Upper lobe of left lung (tissue), 6 donors: ENCODE results near the gene ATG5. TPM values are rescaled to one million over a fixed set of nuclear protein-coding genes. Genes with fewer than 3 reads are reported as not detected.

Experiments
- ATAC-seq, 2 donors: fragments of 200-7000 bp; cut with Tn5 transposase; one replicate each; pipeline ENCODE4 v1.9.1; 2022; ENCODE audit warnings: mild to moderate bottlenecking in 2 of 2, moderate library complexity in 2 of 2; ENCODE audit not compliant: low FRiP score in 2 of 2
- DNase-seq, 2 donors: peaks; one replicate each; pipeline ENCODE4 v3.0.0-alpha.2; 2019 to 2020
- H3K27ac ChIP-seq, 4 donors: fragments of 200-600 bp; sonication (generic); one replicate each; pipeline ENCODE4 v1.5.1; 2016 to 2019
- H3K27me3 ChIP-seq, 4 donors: fragments of 200-600 bp; sonication (generic); one replicate each; pipeline ENCODE4 v1.5.1; 2017 to 2019
- H3K36me3 ChIP-seq, 4 donors: fragments of 200-600 bp; sonication (generic); one replicate each; pipeline ENCODE4 v1.5.1; 2016 to 2019
- H3K4me1 ChIP-seq, 4 donors: fragments of 200-600 bp; sonication (generic); one replicate each; pipeline ENCODE4 v1.5.1; 2018 to 2019
- H3K4me3 ChIP-seq, 4 donors: fragments of 200-600 bp; sonication (generic); one replicate each; pipeline ENCODE4 v1.5.1; 2017 to 2019; ENCODE audit warnings: mild to moderate bottlenecking in 2 of 4, moderate library complexity in 1 of 4
- H3K9me3 ChIP-seq, 4 donors: fragments of 200-600 bp; sonication (generic); one replicate each; pipeline ENCODE4 v1.5.1; 2018 to 2019
- EP300 ChIP-seq, 4 donors: sonication (generic); formaldehyde crosslinking; IDR thresholded peaks; one replicate each; pipeline ENCODE4 v1.5.1; 2017; ENCODE audit warnings: antibody characterized with exemption in 4 of 4, control low read depth in 2 of 4
- POLR2A ChIP-seq, 4 donors: fragments of 450-650 bp; IDR thresholded peaks; one replicate each; pipeline ENCODE4 v1.5.1; 2016 to 2017; ENCODE audit warnings: antibody characterized with exemption in 4 of 4, mild to moderate bottlenecking in 2 of 4
- POLR2AphosphoS5 ChIP-seq, 2 donors: sonication (generic); formaldehyde crosslinking; IDR thresholded peaks; one replicate each; pipeline ENCODE4 v1.5.1; 2017; ENCODE audit warnings: antibody characterized with exemption in 2 of 2
- WGBS, 2 donors: methylation state at CpG; one replicate each; pipeline ENCODE4 v1.1.5; 2017 to 2018; 5-methylcytosine and 5-hydroxymethylcytosine counted together
- total RNA-seq, 6 donors: library from RNA; depleted of rRNA in 4 of 6; stranded (reverse); fragments of >200 nt in 4 of 6; gene quantifications; one replicate each; pipeline versions ENCODE4 v1.1.0 to v1.2.1, GENCODE V29; 2016 to 2021
- TF ChIP-seq, protein P1 (sequence below), 6 experiments: fragments of 450-650 bp in 4 of 6; fragments of 200-600 bp in 2 of 6; sonication (generic) in 2 of 6; IDR thresholded peaks; one replicate each; pipeline ENCODE4 v1.5.1; 2016 to 2019; ENCODE audit warnings: antibody characterized with exemption in 6 of 6
- donor health status: DM: no; HTN: no; CAD: no; lungs with moderate emphysema.
- donor health status: DM: no; HTN: yes; CAD: no; lungs with severe emphysema.

The ATG5 gene
- total RNA-seq, 6 donors from 2014 or later: 25.8 to 55.1 (median 28.7) TPM

DNA sequence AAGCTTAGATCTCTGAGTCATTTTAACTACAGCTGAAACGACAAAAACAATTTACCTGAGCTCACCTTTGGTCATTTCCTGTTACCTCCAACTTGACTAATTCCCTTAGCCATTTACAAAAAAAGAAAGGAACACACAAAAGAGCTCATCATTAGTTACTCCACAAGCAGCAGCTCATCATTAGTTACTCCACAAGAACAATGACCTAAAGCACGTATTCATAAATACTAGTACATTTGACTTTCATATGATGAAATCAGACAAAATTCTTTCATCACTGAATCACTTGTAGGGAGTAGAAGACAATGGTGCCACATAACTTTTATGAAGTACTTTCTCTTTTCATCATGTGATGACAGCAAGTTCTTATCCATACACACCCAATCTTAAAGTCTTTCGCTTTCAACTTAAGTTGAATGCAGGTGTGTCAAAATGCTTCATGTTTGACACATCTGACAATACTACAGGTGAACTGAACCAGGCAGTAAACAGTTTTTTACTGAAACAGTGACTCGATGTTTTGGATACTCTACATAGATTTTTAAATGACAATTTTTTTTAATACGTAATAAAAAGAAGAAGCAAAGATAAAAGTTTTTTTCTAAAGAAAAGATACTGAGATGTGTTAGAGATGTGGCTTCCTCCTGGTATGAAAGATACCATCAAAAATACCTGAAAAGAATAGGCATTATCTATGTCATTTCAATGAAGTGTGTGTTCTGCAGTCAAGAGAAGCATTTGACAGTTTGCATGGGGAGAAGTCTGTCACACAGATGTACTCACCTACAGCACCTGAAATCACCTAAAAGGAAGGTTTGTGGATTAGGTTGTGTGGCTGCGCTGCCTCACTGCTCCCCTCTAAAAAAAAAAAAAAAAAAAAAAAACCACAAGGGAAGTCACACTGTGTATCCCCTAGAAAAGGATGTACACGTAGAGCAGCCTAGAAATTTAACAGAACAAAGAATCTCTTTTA lies 130.3 kb downstream of the ATG5 start:
- Histone ChIP-seq H3K4me3 (no peak overlapping the region), H3K9me3 (no peaks in the 10 kb centered on the region), H3K27ac (no peak overlapping the region), H3K36me3 (no peaks in the 10 kb centered on the region), H3K4me1 (no peaks in the 10 kb centered on the region), H3K27me3 (no peaks in the 10 kb centered on the region)
- no peak for DNase-seq
- 80 to 83% methylated on average over 7 of the region's 7 CpGs for WGBS, 2 donors
- TF ChIP-seq POLR2A (IDR thresholded peaks at IDR 0.05) (no peak), POLR2AphosphoS5 (IDR thresholded peaks at IDR 0.05) (no peak)
- no peak for ATAC-seq

DNA sequence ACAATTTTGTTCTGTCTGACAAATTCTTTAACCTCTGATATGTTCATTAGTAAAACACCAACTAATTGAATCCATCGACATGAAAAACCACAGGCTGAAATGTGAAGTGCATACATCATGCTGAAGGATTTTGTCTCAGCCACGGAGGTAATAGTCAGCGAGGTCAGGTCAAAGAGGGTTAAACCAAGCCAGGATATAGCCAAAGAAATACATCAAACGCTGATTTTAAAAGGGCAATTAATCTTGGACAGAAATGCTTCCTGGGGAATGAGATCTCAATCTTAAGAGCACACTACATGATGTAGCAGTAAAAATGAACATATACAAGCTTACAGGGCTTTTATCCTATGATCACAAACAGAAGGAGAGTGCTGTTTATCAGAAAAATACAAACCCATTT lies 132.7 kb downstream of the ATG5 start:
- no peaks in the 10 kb centered on the region for H3K9me3 ChIP-seq
- no peak for ATAC-seq
- H3K27ac ChIP-seq: no peak overlapping the region
- DNase-seq: no peak
- no peaks in the 10 kb centered on the region for H3K4me1 ChIP-seq
- 31 to 49% methylated on average over 4 of the region's 4 CpGs for WGBS, 2 donors
- H3K36me3 ChIP-seq: no peaks in the 10 kb centered on the region
- H3K4me3 ChIP-seq: no peak overlapping the region
- TF ChIP-seq, protein P1, sequence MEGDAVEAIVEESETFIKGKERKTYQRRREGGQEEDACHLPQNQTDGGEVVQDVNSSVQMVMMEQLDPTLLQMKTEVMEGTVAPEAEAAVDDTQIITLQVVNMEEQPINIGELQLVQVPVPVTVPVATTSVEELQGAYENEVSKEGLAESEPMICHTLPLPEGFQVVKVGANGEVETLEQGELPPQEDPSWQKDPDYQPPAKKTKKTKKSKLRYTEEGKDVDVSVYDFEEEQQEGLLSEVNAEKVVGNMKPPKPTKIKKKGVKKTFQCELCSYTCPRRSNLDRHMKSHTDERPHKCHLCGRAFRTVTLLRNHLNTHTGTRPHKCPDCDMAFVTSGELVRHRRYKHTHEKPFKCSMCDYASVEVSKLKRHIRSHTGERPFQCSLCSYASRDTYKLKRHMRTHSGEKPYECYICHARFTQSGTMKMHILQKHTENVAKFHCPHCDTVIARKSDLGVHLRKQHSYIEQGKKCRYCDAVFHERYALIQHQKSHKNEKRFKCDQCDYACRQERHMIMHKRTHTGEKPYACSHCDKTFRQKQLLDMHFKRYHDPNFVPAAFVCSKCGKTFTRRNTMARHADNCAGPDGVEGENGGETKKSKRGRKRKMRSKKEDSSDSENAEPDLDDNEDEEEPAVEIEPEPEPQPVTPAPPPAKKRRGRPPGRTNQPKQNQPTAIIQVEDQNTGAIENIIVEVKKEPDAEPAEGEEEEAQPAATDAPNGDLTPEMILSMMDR (IDR thresholded peaks at IDR 0.05): no peak
- TF ChIP-seq EP300 (IDR thresholded peaks at IDR 0.05) (no peak), POLR2AphosphoS5 (IDR thresholded peaks at IDR 0.05) (no peak), POLR2A (IDR thresholded peaks at IDR 0.05) (no peak)
- no peaks in the 10 kb centered on the region for H3K27me3 ChIP-seq

DNA sequence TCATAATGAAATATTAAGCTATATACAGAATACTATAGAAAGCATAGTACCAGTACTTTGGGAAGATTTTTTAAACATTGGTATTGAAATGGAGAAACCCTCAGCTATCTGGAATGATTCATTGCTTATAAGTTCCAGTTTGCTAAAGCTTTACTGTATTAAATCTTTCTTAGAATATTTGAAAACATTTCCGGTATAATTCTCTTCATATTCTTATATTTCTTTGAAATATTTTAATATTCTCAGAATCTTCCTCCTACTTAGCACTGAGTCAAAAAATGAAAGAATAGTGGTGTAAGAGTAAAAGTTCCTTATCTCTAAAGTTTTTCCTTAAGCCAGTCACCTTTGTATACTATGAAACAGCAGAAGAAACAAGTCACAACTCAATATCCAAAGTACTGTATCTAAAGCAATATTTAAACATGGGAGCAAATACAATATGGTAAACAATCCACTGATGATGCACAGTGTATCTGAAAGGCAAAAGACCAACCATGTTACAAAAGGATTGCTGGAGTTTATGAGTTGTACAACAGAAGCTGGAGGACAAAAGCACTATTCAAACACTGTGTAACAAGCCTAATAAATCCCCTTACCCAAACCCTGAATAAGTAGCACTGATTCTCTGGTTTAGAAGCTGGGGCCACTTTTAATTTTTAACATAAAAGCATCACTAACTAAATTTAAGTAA lies 137.3 kb downstream of the ATG5 start:
- H3K27me3 ChIP-seq: no peaks in the 10 kb centered on the region
- no peak for DNase-seq
- 77 to 84% methylated on average over 1 of the region's 1 CpG for WGBS, 2 donors
- peaks cover 0 to 6% (median 0%) of the 10 kb centered on the region in 4 donors for H3K36me3 ChIP-seq
- TF ChIP-seq POLR2AphosphoS5 (IDR thresholded peaks at IDR 0.05): no peak
- no peak for TF ChIP-seq POLR2A (IDR thresholded peaks at IDR 0.05)
- TF ChIP-seq, protein P1 (IDR thresholded peaks at IDR 0.05): no peak
- no peak for TF ChIP-seq EP300 (IDR thresholded peaks at IDR 0.05)
- no peaks in the 10 kb centered on the region for H3K4me1 ChIP-seq
- H3K27ac ChIP-seq: no peak overlapping the region
- no peaks in the 10 kb centered on the region for H3K9me3 ChIP-seq
- no peak for ATAC-seq
- H3K4me3 ChIP-seq: no peak overlapping the region

DNA sequence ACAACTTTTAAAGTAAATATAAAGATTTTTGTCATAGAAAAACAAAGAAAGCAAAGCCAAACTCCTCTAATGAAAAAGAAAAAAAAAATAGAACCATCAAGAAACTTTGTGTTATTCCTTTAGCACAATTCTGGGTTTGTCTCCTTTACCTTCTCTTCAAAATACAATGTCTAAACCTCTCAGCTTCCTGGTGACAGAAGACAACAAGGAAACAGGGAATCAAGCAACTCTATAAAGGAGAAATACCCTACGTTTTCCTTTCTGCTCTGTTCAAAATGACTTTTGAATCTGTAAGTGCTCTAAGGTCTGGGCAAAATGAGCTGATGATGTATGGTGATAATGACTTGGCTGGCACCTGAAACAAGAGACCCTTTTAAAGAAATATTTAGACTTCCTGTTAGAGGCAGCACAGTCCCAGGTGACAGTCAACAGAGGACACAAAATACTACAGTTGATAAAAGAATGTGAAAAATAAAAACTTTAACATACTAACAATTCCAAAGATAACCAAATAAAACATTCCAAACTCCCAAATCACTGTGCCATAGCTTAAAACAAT lies 138.1 kb downstream of the ATG5 start:
- WGBS, 2 donors: 71 to 80% methylated on average over 1 of the region's 1 CpG
- H3K4me1 ChIP-seq: no peaks in the 10 kb centered on the region
- H3K4me3 ChIP-seq: no peak overlapping the region
- DNase-seq (no peak), ATAC-seq (no peak)
- no peaks in the 10 kb centered on the region for H3K9me3 ChIP-seq
- peaks cover 0 to 6% (median 0%) of the 10 kb centered on the region in 4 donors for H3K36me3 ChIP-seq
- no peaks in the 10 kb centered on the region for H3K27me3 ChIP-seq
- TF ChIP-seq POLR2AphosphoS5 (IDR thresholded peaks at IDR 0.05) (no peak), EP300 (IDR thresholded peaks at IDR 0.05) (no peak), POLR2A (IDR thresholded peaks at IDR 0.05) (no peak)
- TF ChIP-seq, protein P1 (IDR thresholded peaks at IDR 0.05): no peak
- no peak overlapping the region for H3K27ac ChIP-seq

DNA sequence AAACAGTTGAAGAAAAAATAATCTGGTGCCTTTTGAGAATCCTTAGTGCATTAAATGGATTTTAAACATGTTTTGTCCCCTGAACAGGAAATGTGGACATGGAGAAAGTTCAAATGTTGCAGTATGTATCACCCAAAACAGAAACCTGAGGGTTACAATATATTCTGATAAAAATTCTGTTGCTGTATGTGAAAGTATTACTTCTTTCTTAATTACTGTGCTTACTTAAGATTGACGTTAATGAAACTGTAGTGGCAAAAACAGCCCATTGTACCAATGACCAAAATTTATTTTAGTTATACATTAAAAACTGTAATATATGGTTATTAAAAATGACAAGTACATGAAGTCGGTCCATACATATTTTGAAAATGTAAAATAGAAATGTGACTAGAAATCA lies 138.8 kb downstream of the ATG5 start:
- H3K27ac ChIP-seq: no peak overlapping the region
- no peaks in the 10 kb centered on the region for H3K27me3 ChIP-seq
- H3K4me3 ChIP-seq: no peak overlapping the region
- peaks cover 0 to 6% (median 0%) of the 10 kb centered on the region in 4 donors for H3K36me3 ChIP-seq
- no peak for TF ChIP-seq POLR2A (IDR thresholded peaks at IDR 0.05)
- no peak for TF ChIP-seq POLR2AphosphoS5 (IDR thresholded peaks at IDR 0.05)
- TF ChIP-seq, protein P1 (IDR thresholded peaks at IDR 0.05): no peak
- TF ChIP-seq EP300 (IDR thresholded peaks at IDR 0.05): no peak
- no peaks in the 10 kb centered on the region for H3K9me3 ChIP-seq
- no peaks in the 10 kb centered on the region for H3K4me1 ChIP-seq
- 91 to 92% methylated on average over 2 of the region's 2 CpGs for WGBS, 2 donors
- ATAC-seq (no peak), DNase-seq (no peak)
